IPS DF 6.9 (cell line): Measurements from ENCODE around the gene SOX1.

Experiments used
- DNase-seq: peaks from one replicate; pipeline ENCODE4 v3.0.0-alpha.2; 2013; ENCODE audit warnings: low read depth, low spot score
- H3K27ac ChIP-seq: one replicate; pipeline ENCODE4 v1.5.1; 2013; ENCODE audit warnings: low read length, control low read depth
- H3K27me3 ChIP-seq: 2 replicates; pipeline ENCODE4 v1.6.1; 2013; ENCODE audit warnings: mild to moderate bottlenecking, low read length; ENCODE audit not compliant: control insufficient read depth, insufficient read depth
- H3K36me3 ChIP-seq: 2 replicates; pipeline ENCODE4 v1.6.1; 2013; ENCODE audit warnings: low read length; ENCODE audit not compliant: control insufficient read depth, insufficient read depth
- H3K4me1 ChIP-seq: 2 replicates; pipeline ENCODE4 v1.6.1; 2013; ENCODE audit warnings: low read length; ENCODE audit not compliant: control insufficient read depth, insufficient read depth
- H3K4me3 ChIP-seq: 2 replicates; pipeline ENCODE4 v1.5.1; 2013; ENCODE audit warnings: mild to moderate bottlenecking, low read length
- H3K9me3 ChIP-seq: 2 replicates; pipeline ENCODE4 v1.6.1; 2013; ENCODE audit warnings: low read length, inconsistent platforms; ENCODE audit not compliant: control insufficient read depth, insufficient read depth
- WGBS: extraction: QIAGEN DNeasy Blood & Tissue Kit; methylation state at CpG from one replicate; pipeline ENCODE4 v1.1.7; 2013; ENCODE audit warnings: mixed read lengths, missing lambda C conversion rate; ENCODE audit not compliant: insufficient read length, insufficient coverage; 5-methylcytosine and 5-hydroxymethylcytosine counted together

SOX1 gene

GRCh38 chr13:112116187-112116950, 49.4 kb downstream of the SOX1 start:
- no peaks in the 10 kb centered on the region for H3K27me3 ChIP-seq
- WGBS = no CpG with 5 or more reads among the region's 22 CpGs
- DNase-seq = no peak
- H3K4me1 ChIP-seq = peaks cover 2% of the 10 kb centered on the region; the same call in 1 of the 2 replicates
- H3K4me3 ChIP-seq = no peak overlapping the region
- H3K27ac ChIP-seq = no peak overlapping the region
- H3K36me3 ChIP-seq = no peaks in the 10 kb centered on the region
- no peaks in the 10 kb centered on the region for H3K9me3 ChIP-seq

- Histone ChIP-seq H3K9me3 (no peaks in the 10 kb centered on the region), H3K36me3 (no peaks in the 10 kb centered on the region), H3K4me3 (no peak overlapping the region), H3K27ac (no peak overlapping the region), H3K27me3 (no peaks in the 10 kb centered on the region), H3K4me1 (peaks cover 2% of the 10 kb centered on the region; the same call in 1 of the 2 replicates)
- DNase-seq = no peak
- WGBS = no CpG with 5 or more reads among the region's 14 CpGs
Observed at GRCh38 chr13:112117258-112117954, 50.5 kb downstream of the SOX1 start.

GRCh38 chr13:112117955-112118302, 51.0 kb downstream of the SOX1 start:
- WGBS = no CpG with 5 or more reads among the region's 18 CpGs
- no peak overlapping the region for H3K4me3 ChIP-seq
- no peak overlapping the region for H3K27ac ChIP-seq
- H3K9me3 ChIP-seq = no peaks in the 10 kb centered on the region
- H3K36me3 ChIP-seq = no peaks in the 10 kb centered on the region
- peaks cover 2% of the 10 kb centered on the region; the same call in 1 of the 2 replicates for H3K4me1 ChIP-seq
- no peak for DNase-seq
- H3K27me3 ChIP-seq = no peaks in the 10 kb centered on the region

- Histone ChIP-seq H3K9me3 (no peaks in the 10 kb centered on the region), H3K4me3 (no peak overlapping the region), H3K27ac (no peak overlapping the region), H3K36me3 (no peaks in the 10 kb centered on the region), H3K27me3 (no peaks in the 10 kb centered on the region), H3K4me1 (peaks cover 2% of the 10 kb centered on the region; the same call in 1 of the 2 replicates)
- WGBS = no CpG with 5 or more reads among the region's 23 CpGs
- no peak for DNase-seq
Observed at GRCh38 chr13:112118451-112119064, 51.6 kb downstream of the SOX1 start.

- Histone ChIP-seq H3K4me3 (no peak overlapping the region), H3K9me3 (no peaks in the 10 kb centered on the region), H3K4me1 (peaks cover 2% of the 10 kb centered on the region; the same call in 1 of the 2 replicates), H3K36me3 (no peaks in the 10 kb centered on the region), H3K27me3 (no peaks in the 10 kb centered on the region), H3K27ac (no peak overlapping the region)
- no peak for DNase-seq
- no CpG with 5 or more reads among the region's 14 CpGs for WGBS
Observed at GRCh38 chr13:112119192-112120030, 52.5 kb downstream of the SOX1 start.

GRCh38 chr13:112120031-112120373, 53.1 kb downstream of the SOX1 start:
- H3K4me1 ChIP-seq = peaks cover 2% of the 10 kb centered on the region; the same call in 1 of the 2 replicates
- no peaks in the 10 kb centered on the region for H3K9me3 ChIP-seq
- 100% methylated on average over 5 of the region's 5 CpGs for WGBS
- H3K27ac ChIP-seq = no peak overlapping the region
- no peak overlapping the region for H3K4me3 ChIP-seq
- no peaks in the 10 kb centered on the region for H3K27me3 ChIP-seq
- DNase-seq = no peak
- no peaks in the 10 kb centered on the region for H3K36me3 ChIP-seq
